NCI-H446 treated with DMSO at 0.1 percent for 48 hours (cell line): ENCODE data around the gene SENP6.

ENCODE experiments used
- DNase-seq: peaks from one replicate; lab custom pipeline; 2025; lab: John Stamatoyannopoulos, UW

Gene SENP6

GRCh38 chr6:75748743-75749538, 147.3 kb downstream of the SENP6 start, which contains the start of gene MYO6:
Gene MYO6, plus strand, starts transcription at chr6:75749239. Its CDS starts 68,309 bp downstream, at chr6:75817548.
- no peak for DNase-seq

GRCh38 chr6:75751443-75751842, 149.8 kb downstream of the SENP6 start:
- DNase-seq = no peak

DNA sequence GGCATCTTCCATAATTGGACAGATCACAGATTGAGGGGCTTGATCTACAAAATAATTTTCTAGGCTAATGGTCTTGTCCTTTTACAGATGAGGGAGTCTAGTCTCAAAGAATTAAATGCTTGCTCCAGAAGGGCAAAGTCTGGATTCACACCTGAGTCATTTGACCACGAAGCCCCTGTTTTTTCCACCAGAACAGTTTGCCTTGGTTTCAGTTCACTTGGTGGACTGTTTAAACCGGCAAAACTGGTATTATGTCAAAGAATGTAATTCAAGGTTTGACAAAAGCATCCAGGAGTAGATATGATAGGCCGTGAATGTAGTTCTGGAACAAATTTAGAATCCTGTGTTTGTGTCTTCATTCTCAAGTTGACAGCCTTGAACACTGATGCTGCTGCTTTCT, 150.7 kb downstream of the SENP6 start:
- no peak for DNase-seq

DNA sequence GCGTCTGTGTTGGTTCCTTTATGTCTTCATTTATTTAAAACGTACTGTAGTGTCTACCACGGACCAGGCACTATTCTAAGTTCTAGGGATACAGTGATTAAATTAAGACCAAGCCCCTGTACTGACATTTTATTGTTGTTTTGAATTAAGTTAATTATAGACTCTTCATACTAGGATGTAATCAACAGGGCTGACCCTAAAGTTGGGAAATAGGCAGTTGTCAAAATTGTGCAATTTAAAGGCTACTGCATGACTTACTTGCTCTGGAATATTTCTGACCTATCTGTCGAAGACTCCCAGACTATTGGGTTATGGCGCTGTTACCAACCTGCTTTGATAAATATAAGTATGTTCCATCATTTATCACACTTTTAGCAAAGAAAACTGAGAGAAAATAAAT, 154.0 kb downstream of the SENP6 start:
- DNase-seq = no peak

- DNase-seq = no peak
Measured at GRCh38 chr6:75757295-75757694, 155.6 kb downstream of the SENP6 start.

- DNase-seq = no peak
Measured at GRCh38 chr6:75758061-75758460, 156.4 kb downstream of the SENP6 start.

DNA sequence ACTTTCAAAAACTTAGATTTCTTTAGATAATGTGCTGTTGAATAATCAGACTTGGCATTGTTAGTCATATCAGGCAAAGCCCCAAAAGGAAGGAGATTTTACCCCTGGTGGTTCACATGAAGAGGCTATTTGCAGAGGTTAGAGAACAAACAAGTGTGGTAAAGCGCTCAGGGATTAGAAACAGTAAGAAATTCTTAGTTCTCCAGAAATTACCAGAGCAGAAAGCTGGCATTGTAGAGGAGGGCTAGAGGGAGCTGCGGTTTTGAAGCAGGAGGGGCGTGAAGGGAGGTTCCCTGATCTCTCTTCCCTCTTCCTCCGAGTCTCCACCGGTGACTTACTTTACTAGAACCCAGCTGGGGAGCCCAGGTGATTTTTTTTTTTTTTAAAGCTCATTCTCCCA, 157.5 kb downstream of the SENP6 start:
- no peak for DNase-seq

DNA sequence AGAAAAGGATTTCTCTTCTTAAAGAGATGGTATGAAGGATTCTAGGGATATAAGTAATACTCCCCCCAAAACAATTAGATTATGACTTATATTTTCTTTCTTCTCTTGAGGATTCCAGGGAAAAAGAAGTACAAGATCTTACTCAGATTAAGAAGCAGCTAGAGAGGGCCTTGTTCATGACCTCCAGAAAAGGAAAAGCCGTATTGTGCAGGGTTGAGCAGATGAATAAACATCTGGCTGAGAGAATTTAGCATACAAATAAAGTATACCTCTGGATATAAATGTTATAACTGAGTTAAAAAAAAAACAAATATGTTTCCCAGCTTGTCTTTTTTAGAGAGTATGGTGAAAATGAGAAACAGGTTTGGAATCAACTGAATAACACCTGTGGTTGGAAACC, 158.6 kb downstream of the SENP6 start:
- no peak for DNase-seq

GRCh38 chr6:75761489-75761888, 159.8 kb downstream of the SENP6 start:
- no peak for DNase-seq

GRCh38 chr6:75762063-75762462, 160.4 kb downstream of the SENP6 start:
- no peak for DNase-seq

- DNase-seq = no peak
Measured at GRCh38 chr6:75766387-75766786, 164.7 kb downstream of the SENP6 start.
